Activated CD4-positive, alpha-beta T cell treated with anti-CD3 and anti-CD28 coated beads, Interleukin-2, amount 50 U/mL, for 1 hour (primary cell): ENCODE data around the gene CPB1.

Experiments used
- DNase-seq: peaks from one replicate; pipeline ENCODE4 v3.0.0-alpha.2; 2020

Gene CPB1

DNA sequence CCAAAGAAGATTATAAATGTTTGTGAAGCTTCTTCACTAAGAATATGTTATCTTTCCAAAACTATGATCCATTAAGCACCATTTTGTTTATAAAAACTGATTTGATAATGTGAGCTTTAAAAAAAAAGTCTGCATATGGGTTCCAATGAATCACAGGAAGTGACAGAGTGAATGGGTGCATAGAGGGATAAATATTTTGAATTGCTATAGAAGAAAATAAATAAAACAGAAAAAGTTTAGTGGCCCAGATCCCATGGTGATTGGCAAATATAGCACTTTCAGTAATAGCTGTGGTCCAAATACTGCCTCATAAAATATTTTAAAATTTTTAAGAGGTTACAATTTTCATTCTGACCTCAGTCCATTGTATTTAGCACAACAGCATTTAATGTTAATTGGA is 56.6 kb downstream of the CPB1 start:
- DNase-seq = no peak

DNA sequence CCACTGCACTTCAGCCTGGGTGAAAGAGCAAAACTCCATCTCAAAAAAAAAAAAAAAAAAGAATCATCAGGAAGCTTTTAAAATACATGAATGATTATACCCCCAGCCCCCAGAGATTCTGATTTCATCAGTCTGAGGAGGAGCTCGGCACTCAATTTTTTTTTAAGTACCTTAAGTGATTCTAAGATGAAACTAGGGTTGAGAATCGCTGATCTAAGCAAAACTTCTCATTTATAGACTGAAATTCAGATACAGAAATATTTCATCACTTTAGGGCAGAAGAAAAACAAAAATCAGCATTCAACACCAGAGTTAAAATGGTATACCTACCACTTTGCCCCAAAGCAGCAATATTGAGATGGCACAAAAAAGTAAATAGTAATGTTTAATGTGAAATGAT is 62.2 kb downstream of the CPB1 start:
- no peak for DNase-seq

DNA sequence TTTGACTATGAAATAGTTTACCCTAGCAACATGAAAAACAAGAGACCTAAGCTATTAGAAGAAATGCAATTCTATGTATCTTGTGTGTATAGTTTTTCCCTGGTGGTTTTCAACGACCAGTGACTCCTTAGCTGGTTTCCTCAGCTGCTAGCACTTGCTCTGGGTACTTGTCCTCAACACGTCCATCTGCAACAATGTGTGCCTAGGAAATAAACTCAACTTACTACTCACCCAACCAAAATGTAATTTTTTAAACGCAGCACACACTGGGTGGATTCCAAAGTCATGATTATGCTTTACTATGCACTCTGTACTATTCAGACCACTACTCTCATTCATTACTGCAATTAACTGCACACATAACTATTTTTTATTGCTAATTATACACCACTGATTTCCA is 68.5 kb downstream of the CPB1 start:
- DNase-seq = no peak

DNA sequence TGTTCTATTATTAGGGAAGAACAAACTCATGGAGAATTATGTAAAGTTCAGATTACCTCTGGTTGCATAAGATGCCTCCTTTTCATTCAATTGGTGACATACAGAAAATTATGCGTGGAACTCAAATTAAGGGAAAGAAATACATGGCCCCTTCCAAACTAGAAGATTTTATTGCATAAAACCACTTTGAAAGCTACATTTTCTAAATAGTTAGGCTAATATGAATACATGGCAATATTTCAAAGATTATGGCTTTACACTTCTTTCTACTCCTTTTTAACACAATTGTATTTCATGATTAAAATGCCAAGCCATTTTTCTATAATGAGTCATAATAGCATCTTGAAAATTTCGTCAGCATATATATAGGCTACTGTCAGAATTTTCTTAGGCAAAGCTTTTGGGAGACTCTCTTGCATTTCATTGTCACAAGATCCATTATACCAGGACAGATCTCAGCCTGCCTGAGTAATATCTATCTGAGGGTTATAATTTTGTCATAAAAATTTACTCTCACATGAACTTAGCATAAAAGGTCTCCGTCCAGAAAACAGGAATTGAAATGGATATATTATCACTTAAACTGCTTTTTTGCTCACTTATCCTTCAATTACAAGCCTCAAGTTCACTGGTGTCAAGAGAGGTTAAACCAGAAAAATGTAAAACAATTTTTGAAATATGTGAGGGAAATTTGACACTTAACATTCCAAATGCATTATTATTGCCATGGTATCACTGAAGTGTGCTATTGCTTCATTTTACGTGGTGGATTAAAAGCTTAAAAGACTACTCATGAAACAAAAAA is 74.6 kb downstream of the CPB1 start:
- no peak for DNase-seq

DNA sequence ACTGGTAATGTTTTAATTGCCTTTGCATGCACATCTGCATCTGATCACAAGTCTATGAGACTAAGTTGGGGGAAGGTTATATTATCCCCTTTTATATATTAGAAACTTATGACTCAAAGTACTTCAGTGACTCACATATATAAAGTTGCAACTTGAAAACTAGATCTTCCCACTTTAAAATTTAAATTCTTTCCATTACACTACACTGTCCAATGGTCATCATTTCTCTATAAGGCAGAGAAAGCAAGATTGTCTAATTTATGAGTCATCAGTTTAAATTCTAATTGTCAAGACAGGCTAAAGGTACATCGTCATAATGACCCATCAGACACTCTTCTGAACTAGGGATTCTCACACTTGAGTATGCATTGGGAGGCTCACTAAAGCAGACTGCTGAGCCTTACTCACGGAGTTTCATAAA is 75.4 kb downstream of the CPB1 start:
- no peak for DNase-seq

DNA sequence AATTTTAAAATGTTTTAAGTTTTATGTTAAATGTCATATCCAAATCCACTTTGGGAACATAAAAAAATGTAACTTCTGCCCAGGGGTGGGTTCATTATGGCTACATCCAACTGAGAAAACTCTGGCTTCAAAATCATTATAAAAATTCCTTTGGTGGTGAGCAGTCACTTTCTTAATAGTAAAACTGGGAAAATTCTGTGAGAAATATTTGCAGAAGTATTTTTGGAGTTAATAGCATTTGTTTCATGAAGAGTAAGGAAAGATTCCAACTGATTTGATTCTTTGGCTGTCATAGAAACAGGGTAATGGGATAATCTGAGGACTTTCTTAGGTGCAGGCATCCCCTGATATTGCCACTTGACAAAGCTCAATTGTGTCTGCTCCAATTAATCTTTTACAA is 76.3 kb downstream of the CPB1 start:
- DNase-seq = no peak

DNA sequence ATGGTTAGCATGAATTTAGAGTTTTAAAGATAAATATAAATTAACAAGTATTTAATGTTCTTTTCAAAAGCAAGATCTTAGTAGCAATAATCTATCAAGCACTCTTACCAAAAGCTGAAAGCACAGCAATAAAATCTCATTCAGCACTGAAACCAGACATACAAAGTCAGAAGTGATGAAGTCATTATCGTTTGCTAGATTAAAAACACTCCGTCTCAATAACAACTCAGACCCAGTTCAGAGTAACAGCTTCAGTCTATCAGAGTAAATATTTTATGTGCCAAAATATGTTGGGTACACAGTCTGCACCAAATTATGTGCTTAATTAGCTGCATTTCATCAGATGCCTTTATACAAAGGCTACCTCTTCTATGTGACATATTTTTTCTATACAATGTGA is 79.1 kb downstream of the CPB1 start:
- no peak for DNase-seq
